Ureter (tissue), 1 donor: ENCODE data around the gene IMPA2. TPM values are rescaled to one million over a fixed set of nuclear protein-coding genes. Genes with fewer than 3 reads are reported as not detected.
A peak's percentile ranks its signal among the peaks of the same experiment; 100 is the strongest.

Experiments used
- DNase-seq: peaks from one replicate; pipeline ENCODE4 v3.0.0-alpha.2; 2020; ENCODE audit warnings: low spot score
- total RNA-seq: library from RNA; stranded (reverse); gene quantifications from one replicate; pipeline ENCODE4 v1.2.4, GENCODE V29; 2023
- donor health status: DM: yes; HTN: yes; CAD: no.

IMPA2 gene
- total RNA-seq, 1 donor from 2014 or later, result 14.3 TPM

- no peak for DNase-seq
Measured at GRCh38 chr18:11989966-11990380, 8.7 kb downstream of the IMPA2 start.

- no peak for DNase-seq
Measured at GRCh38 chr18:11990539-11990938, 9.2 kb downstream of the IMPA2 start.

- no peak for DNase-seq
Measured at GRCh38 chr18:11991021-11991795, 9.9 kb downstream of the IMPA2 start.

GRCh38 chr18:11992096-11992790 lies 10.9 kb downstream of the IMPA2 start:
- no peak for DNase-seq

- no peak for DNase-seq
Measured at GRCh38 chr18:11993264-11993916, 12.1 kb downstream of the IMPA2 start.

GRCh38 chr18:11994336-11994702 lies 13.0 kb downstream of the IMPA2 start:
- no peak for DNase-seq

GRCh38 chr18:11994703-11995444 lies 13.6 kb downstream of the IMPA2 start:
- no peak for DNase-seq

- peak; percentile 73 for DNase-seq
Measured at GRCh38 chr18:11995445-11996189, 14.3 kb downstream of the IMPA2 start.

GRCh38 chr18:11996190-11996754 lies 15.0 kb downstream of the IMPA2 start:
- DNase-seq, result no peak

GRCh38 chr18:11996907-11997306 lies 15.6 kb downstream of the IMPA2 start:
- DNase-seq, result no peak

- no peak for DNase-seq
Measured at GRCh38 chr18:11997466-11997865, 16.2 kb downstream of the IMPA2 start.

GRCh38 chr18:11998193-11998592 lies 16.9 kb downstream of the IMPA2 start:
- DNase-seq, result no peak

GRCh38 chr18:11999429-11999828 lies 18.1 kb downstream of the IMPA2 start:
- no peak for DNase-seq

- no peak for DNase-seq
Measured at GRCh38 chr18:12000072-12000659, 18.9 kb downstream of the IMPA2 start.

- DNase-seq, result no peak
Measured at GRCh38 chr18:12001421-12001820, 20.1 kb downstream of the IMPA2 start.

- DNase-seq, result no peak
Measured at GRCh38 chr18:12003894-12004293, 22.6 kb downstream of the IMPA2 start.

- DNase-seq, result no peak
Measured at GRCh38 chr18:12005538-12006487, 24.5 kb downstream of the IMPA2 start.

GRCh38 chr18:12006488-12006840 lies 25.2 kb downstream of the IMPA2 start:
- DNase-seq, result no peak

GRCh38 chr18:12007063-12007462 lies 25.8 kb downstream of the IMPA2 start:
- no peak for DNase-seq
